Endothelial cell (in vitro differentiated cells): Measurements from ENCODE around the gene STXBP4. TPM values are rescaled to one million over a fixed set of nuclear protein-coding genes. Genes with fewer than 3 reads are reported as not detected.

ENCODE experiments used
- DNase-seq: peaks from one replicate; pipeline ENCODE4 v3.0.0; 2021; ENCODE audit warnings: low spot score
- H3K27ac Mint-ChIP-seq: one replicate; pipeline ENCODE4 v1.8.0; 2021; ENCODE audit warnings: mixed read lengths, inconsistent platforms; ENCODE audit not compliant: unreplicated experiment
- H3K27me3 Mint-ChIP-seq: one replicate; pipeline ENCODE4 v1.8.0; 2021; ENCODE audit warnings: mild to moderate bottlenecking, moderate library complexity, mixed read lengths, inconsistent platforms; ENCODE audit not compliant: unreplicated experiment
- H3K36me3 Mint-ChIP-seq: one replicate; pipeline ENCODE4 v1.8.0; 2021; ENCODE audit warnings: mild to moderate bottlenecking, low read depth, mixed read lengths, inconsistent platforms; ENCODE audit not compliant: unreplicated experiment
- H3K4me1 Mint-ChIP-seq: one replicate; pipeline ENCODE4 v1.8.0; 2021; ENCODE audit warnings: mild to moderate bottlenecking, mixed read lengths, inconsistent platforms; ENCODE audit not compliant: unreplicated experiment
- H3K4me3 Mint-ChIP-seq: one replicate; pipeline ENCODE4 v1.8.0; 2021; ENCODE audit warnings: mild to moderate bottlenecking, mixed read lengths, inconsistent platforms; ENCODE audit not compliant: unreplicated experiment
- H3K9me3 Mint-ChIP-seq: one replicate; pipeline ENCODE4 v1.8.0; 2021; ENCODE audit warnings: mixed read lengths, inconsistent platforms; ENCODE audit not compliant: unreplicated experiment
- CTCF ChIP-seq: fragments of 200-600 bp; sonication (generic); IDR thresholded peaks from one replicate; pipeline ENCODE4 v1.5.0; 2021; ENCODE audit warnings: antibody characterized with exemption; ENCODE audit not compliant: unreplicated experiment
- total RNA-seq: library from RNA; stranded (reverse); fragmentation: NEBNext Ultra II Directional; extraction: Animal tissue kit (Norgen Biotek cat#: 25700); gene quantifications from one replicate; pipeline ENCODE4 v1.2.1, GENCODE V29; 2021; ENCODE audit not compliant: unreplicated experiment

Gene STXBP4
- total RNA-seq, 1 donor from 2014 or later: 7.5 TPM

- Mint-ChIP-seq H3K4me1 (no peaks in the 10 kb centered on the region), H3K27me3 (peaks cover 2% of the 10 kb centered on the region), H3K9me3 (no peaks in the 10 kb centered on the region), H3K36me3 (no peaks in the 10 kb centered on the region), H3K4me3 (no peak overlapping the region), H3K27ac (no peak overlapping the region)
- no peak for DNase-seq
- TF ChIP-seq CTCF: no peak
These were observed 23.0 kb downstream of the STXBP4 start for GRCh38 chr17:54991567-54991966.

- H3K4me1 Mint-ChIP-seq: no peaks in the 10 kb centered on the region
- no peaks in the 10 kb centered on the region for H3K9me3 Mint-ChIP-seq
- peak; percentile 78 for TF ChIP-seq CTCF
- no peak overlapping the region for H3K27ac Mint-ChIP-seq
- no peak overlapping the region for H3K4me3 Mint-ChIP-seq
- no peaks in the 10 kb centered on the region for H3K36me3 Mint-ChIP-seq
- H3K27me3 Mint-ChIP-seq: peaks cover 2% of the 10 kb centered on the region
- DNase-seq: no peak
These were observed 24.5 kb downstream of the STXBP4 start for GRCh38 chr17:54992797-54993639.

- no peak overlapping the region for H3K4me3 Mint-ChIP-seq
- TF ChIP-seq CTCF: no peak
- DNase-seq: no peak
- no peak overlapping the region for H3K27ac Mint-ChIP-seq
- no peaks in the 10 kb centered on the region for H3K4me1 Mint-ChIP-seq
- H3K36me3 Mint-ChIP-seq: no peaks in the 10 kb centered on the region
- H3K27me3 Mint-ChIP-seq: no peaks in the 10 kb centered on the region
- no peaks in the 10 kb centered on the region for H3K9me3 Mint-ChIP-seq
These were observed 27.9 kb downstream of the STXBP4 start for GRCh38 chr17:54996441-54996840.

- Mint-ChIP-seq H3K36me3 (no peaks in the 10 kb centered on the region), H3K4me3 (no peak overlapping the region), H3K27ac (no peak overlapping the region), H3K27me3 (no peaks in the 10 kb centered on the region), H3K4me1 (no peaks in the 10 kb centered on the region), H3K9me3 (no peaks in the 10 kb centered on the region)
- no peak for DNase-seq
- TF ChIP-seq CTCF: no peak
These were observed 33.9 kb downstream of the STXBP4 start for GRCh38 chr17:55002458-55002857.

GRCh38 chr17:55004484-55004883 is 35.9 kb downstream of the STXBP4 start:
- Mint-ChIP-seq H3K4me3 (no peak overlapping the region), H3K27ac (no peak overlapping the region), H3K27me3 (no peaks in the 10 kb centered on the region), H3K9me3 (no peaks in the 10 kb centered on the region), H3K36me3 (no peaks in the 10 kb centered on the region), H3K4me1 (no peaks in the 10 kb centered on the region)
- TF ChIP-seq CTCF: no peak
- no peak for DNase-seq
